Astrocyte of the spinal cord (primary cell): ENCODE measurements around the gene VAPA.

Experiments
- DNase-seq: peaks from one replicate; pipeline ENCODE4 v3.0.0; 2011; ENCODE audit warnings: low read depth, low spot score
- H3K4me3 ChIP-seq: 2 replicates; pipeline ENCODE4 v1.5.1; 2011; ENCODE audit warnings: low read depth, mild to moderate bottlenecking, low read length, moderate library complexity
- in situ Hi-C: cut with HindIII; loops from 2 replicates; pipeline ENCODE4 v1.10.0; 2017; ENCODE audit warnings: low sequenced_read_pairs
- TF ChIP-seq, protein P1 (sequence below): IDR thresholded peaks from 2 replicates; pipeline ENCODE4 v1.5.1; 2012; ENCODE audit warnings: low read depth, mild to moderate bottlenecking, low read length, inconsistent platforms

Gene VAPA

DNA sequence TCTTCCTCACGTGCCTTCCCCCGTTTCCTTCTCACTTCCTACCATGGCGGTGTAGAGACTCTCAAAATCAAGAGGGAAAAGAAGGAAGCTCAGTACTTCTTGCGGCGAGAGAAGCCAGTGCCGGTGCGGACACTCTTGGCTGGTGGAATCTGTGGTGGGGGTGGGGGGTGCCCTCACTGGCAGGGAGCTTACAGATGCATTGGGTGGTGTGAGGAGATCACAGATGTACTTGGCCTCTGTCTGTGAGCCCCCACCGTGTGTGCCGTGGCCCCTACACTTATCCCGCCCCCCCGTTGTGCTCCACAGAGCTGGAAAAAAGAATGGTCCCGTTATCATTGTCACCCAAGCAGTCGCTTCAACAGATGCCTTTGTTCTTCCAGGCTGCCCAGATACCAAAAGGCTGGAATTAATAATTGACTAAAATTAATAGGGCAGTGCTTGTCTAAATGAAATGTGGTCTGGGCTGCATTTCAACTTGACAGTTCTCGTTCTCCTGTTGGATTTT is 79.8 kb downstream of the VAPA start:
- H3K4me3 ChIP-seq, result no peak overlapping the region
- in situ Hi-C loops, result no loop called here
- TF ChIP-seq, protein P1, sequence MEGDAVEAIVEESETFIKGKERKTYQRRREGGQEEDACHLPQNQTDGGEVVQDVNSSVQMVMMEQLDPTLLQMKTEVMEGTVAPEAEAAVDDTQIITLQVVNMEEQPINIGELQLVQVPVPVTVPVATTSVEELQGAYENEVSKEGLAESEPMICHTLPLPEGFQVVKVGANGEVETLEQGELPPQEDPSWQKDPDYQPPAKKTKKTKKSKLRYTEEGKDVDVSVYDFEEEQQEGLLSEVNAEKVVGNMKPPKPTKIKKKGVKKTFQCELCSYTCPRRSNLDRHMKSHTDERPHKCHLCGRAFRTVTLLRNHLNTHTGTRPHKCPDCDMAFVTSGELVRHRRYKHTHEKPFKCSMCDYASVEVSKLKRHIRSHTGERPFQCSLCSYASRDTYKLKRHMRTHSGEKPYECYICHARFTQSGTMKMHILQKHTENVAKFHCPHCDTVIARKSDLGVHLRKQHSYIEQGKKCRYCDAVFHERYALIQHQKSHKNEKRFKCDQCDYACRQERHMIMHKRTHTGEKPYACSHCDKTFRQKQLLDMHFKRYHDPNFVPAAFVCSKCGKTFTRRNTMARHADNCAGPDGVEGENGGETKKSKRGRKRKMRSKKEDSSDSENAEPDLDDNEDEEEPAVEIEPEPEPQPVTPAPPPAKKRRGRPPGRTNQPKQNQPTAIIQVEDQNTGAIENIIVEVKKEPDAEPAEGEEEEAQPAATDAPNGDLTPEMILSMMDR, result no peak
- no peak for DNase-seq

DNA sequence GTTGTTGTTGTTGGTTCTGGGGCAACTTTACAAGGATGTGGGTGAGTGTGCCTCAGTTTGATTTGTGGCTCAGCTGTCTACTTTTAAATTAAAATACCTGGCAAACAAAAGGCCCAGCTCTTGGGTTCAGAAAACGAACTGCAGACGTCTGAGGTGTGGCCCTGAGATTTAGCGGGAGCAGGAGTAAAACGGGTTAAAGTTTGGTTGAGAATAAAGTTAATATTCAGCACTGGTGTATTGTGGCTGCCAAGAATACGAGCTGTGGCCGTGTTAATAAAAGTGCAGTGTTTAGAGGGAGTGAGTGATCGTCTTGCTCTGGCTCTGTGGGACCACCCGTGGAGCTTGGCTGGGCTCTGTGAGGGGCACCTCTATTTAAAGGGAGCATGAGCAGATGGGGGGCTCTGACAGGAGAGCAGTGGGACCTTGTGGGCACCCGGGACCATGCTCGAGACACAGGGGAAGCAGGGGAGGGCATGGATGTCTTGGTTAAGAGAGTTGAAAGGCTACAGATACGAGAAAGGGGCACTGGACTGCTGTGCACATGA is 80.3 kb downstream of the VAPA start:
- no peak overlapping the region for H3K4me3 ChIP-seq
- TF ChIP-seq, protein P1, result no peak
- DNase-seq, result no peak
- in situ Hi-C loops, result no loop called here

DNA sequence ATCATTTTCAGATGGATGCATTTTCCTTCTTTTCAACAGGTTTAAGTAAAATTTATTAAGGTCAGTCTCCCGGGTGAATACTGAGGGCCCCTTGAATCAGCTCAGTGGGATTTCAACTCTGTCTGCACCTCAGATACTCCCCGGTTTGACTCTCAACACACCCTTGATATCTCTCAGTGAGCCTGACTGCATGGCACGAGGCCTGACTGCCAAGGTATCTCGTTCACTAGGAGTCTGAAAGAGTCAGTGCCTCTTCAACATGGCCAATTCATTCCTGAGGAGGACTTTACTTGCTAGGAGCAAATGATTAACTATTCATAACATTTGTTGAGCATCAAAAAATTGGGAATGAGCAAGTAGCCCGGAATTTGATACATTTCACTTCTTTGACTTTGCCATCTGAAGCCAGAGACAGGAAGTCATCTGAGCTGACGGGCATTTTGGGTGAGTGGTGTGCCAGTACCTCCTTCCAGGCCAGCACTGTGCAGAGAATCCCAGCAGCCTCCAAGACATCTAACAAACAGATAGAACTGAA is 81.0 kb downstream of the VAPA start:
- in situ Hi-C loops, result no loop called here

DNA sequence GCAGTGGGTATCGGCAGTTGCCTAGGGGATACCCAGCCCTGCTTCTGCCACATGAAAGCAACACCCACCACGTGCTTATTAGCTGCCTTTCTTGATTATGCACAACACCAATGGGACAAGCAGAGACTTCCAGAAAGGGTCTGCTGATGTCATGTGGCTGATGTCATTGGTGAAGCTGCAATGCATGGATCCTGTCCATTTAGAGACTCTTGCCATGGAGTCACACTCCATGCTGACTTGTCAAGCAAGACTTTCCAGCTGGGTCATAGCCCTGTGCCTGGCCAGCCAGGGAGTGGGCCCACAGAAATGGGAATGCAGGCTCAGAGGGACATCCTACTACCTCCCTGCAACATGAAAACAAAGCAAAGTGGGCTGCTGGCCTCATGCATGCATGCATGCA is 81.8 kb downstream of the VAPA start:
- H3K4me3 ChIP-seq, result no peak overlapping the region
- no peak for DNase-seq
- TF ChIP-seq, protein P1, result no peak
- in situ Hi-C loops, result no loop called here

More for the DNA sequence above, 81.0 kb downstream of the VAPA start:
- H3K4me3 ChIP-seq, result no peak overlapping the region
- no peak for DNase-seq
- TF ChIP-seq, protein P1, result no peak

DNA sequence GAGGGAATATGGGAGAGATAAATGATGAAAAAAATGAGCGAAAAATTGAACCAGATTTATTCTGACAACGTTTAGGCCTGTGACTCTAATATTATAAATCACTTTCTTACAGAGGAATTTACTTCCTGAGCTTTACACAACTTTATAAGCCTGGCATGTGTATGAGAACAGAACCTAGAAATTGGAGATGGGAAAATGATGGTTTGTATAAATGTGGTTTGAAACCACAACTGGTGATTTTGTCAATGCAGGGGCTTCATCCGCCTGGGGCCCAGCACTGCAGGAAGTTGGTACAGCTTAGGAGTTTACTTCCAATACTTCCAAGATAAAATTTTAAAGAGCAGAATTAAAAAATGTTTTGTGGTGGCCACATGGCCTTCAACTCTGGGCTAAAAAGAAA is 82.3 kb downstream of the VAPA start:
- in situ Hi-C loops, result no loop called here

DNA sequence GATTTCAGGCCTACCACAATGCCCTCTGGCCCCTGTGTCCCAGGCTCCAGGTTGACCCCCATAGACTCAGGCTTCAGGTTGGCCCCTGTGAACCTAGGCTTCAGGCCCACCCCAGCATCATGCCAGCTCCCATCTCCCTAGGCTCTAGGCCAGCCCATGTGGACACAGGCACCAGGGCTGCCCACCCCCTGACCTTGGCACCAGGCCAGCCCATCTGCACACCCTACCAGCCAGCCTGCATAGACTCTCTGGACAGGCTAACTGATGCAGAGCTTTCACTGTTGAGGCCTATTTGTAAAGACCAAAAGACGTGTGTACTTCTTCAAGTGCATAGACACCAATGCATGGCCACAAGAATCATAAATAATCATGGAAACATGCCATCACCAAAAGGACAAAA is 83.9 kb downstream of the VAPA start:
- DNase-seq, result no peak
- TF ChIP-seq, protein P1, result no peak
- no peak overlapping the region for H3K4me3 ChIP-seq
- in situ Hi-C loops, result no loop called here

More for the DNA sequence above, 82.3 kb downstream of the VAPA start:
- TF ChIP-seq, protein P1, result no peak
- no peak for DNase-seq
- H3K4me3 ChIP-seq, result no peak overlapping the region

DNA sequence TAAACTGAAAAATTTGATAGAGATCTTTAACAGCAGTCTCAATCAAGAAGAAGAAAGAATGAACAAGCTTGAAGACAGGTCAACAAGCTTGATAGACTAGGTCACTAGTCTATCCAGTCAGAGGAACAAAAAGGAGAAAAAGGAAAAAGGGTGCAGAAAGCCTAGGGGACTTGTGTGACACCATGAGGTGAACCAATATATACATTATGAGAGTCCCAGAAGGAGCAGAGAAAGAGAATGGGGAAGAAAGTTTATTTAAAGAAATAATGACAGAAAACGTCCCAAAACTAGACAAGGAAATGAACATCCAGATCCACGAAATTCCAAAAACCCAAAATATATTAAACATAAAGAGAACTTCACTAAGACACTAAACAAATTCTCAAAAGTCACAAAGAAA is 84.5 kb downstream of the VAPA start:
- H3K4me3 ChIP-seq, result no peak overlapping the region
- no peak for DNase-seq
- in situ Hi-C loops, result no loop called here
- TF ChIP-seq, protein P1, result no peak
